ENCODE measurements around the gene ASMTL.

- no peak for TF ChIP-seq POLR2AphosphoS5 (IDR thresholded peaks at IDR 0.05)
- no peak for TF ChIP-seq CTCF (IDR thresholded peaks at IDR 0.05)
- no peak for TF ChIP-seq POLR2A (IDR thresholded peaks at IDR 0.05)
Measured at GRCh38 chrX:1466971-1467561, 14.4 kb upstream of the ASMTL start.

Measured in prostate gland (tissue), 2 donors.